AG20443 (cell line): ENCODE data around the gene DUSP1.

Experiments
- DNase-seq: peaks from one replicate; pipeline ENCODE4 v3.0.0; 2012; ENCODE audit warnings: low spot score, mixed read lengths

Gene DUSP1

DNA sequence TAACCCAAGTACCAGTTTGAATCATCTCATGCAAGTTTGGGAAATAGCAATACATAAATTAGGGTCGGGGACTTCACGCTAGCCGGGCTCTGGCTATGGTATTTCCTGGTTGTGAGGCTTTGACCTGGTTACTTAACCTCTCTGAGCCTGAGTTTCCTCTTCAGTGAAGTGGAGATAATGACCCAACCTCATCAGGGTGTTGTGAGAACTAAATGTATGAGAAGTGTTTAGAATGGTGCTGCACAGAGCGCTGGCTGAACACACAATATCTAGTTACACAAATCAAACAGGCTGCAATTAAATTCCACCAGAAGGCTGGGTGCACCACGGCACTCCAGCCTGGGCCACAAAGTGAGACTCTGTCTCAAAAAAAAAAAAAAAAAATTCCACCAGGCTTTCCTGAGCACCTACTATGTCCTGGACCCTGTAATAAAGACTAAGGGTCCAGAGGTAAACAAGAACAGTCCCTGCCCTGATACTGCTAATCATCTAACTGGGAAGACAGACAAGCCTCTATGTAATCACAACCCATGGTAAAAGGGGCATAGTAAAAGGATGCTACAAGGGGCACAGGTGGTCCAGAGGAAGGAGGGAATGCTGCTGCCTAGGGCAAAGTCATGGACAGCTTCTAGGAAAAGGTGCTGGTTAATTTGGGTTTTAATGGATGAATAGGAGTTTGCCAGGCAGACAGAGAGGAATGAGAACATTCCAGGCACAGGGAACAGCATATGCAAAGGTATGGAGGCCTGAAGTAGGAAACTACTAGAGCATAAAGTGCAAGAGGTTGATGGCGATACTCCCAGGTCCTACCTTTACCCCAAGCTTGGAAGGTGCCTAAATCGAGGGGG is 27.7 kb downstream of the DUSP1 start:
- DNase-seq, result no peak

DNA sequence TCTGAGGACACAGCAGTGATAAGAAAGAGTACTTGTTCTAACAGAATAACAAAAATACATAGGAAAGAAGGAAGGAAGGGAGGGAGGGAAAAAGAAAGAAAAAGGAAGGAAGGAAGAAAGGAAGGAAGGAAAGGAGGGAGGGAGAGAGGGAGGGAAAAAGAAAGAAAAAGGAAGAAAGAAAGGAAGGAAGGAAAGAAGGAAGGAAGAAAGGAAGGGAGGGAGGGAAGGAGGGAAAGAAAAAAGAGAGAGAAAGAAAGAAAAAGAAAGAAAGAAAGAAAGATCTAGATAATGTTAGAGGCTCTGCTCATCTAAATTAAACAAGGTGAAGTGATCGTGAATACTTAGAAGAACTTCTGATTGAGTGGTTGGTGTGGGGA is 29.8 kb downstream of the DUSP1 start:
- DNase-seq, result no peak

DNA sequence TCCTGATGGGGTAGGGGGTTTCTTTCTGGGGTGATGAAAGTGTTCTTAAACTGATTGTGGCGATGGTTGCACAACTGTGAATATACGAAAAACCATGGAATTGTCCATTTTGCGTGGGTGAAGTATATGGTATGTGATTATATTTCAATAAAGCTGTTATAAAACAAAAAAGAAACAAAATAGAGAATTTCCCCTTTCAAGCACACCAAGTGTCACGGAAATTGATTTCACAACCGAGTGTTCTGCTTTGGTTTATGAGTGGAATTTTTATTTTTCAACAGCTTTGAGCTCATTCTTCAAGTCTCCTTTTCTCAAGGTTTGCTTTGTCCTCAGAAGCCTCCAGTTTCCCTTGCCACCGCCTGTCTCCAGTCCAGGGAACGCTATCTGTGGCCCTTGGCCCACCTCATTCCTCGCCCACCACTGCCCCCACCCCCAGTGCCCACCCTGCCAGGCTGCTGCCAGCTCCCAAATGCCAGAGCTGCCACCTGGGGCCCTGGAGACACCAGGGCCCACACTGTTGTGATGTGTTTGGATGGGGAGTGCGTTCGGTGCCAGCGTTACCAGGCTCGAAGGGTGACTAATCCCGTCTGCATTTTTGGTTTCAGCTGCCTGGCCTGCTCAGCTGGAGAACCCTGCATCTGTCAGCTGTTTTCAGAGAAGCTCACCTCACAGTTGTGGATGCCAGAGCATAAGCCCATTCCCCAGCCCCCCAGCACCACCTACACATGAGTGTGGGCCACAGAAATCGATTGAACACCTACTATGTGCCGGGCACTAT is 30.4 kb downstream of the DUSP1 start:
- peak; percentile 89 for DNase-seq

DNA sequence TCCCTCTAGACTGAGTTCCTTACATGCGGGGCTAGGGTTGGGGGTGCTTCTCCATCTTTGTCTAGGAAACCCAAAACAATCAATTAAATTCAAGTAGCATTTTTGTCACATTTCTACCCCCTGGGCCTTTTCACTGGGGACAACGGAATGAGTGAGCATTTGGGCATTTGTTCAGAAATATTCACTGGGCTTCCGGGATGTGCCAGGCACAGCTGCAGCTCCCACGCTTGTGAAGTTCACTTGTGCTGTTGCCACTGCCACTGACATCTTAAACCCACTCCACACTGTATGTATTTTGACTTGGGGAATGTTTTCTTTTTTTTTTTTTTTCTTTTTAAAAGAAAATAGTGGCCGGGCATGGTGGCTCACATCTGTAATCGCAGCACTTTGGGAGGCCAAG is 31.6 kb downstream of the DUSP1 start:
- no peak for DNase-seq

DNA sequence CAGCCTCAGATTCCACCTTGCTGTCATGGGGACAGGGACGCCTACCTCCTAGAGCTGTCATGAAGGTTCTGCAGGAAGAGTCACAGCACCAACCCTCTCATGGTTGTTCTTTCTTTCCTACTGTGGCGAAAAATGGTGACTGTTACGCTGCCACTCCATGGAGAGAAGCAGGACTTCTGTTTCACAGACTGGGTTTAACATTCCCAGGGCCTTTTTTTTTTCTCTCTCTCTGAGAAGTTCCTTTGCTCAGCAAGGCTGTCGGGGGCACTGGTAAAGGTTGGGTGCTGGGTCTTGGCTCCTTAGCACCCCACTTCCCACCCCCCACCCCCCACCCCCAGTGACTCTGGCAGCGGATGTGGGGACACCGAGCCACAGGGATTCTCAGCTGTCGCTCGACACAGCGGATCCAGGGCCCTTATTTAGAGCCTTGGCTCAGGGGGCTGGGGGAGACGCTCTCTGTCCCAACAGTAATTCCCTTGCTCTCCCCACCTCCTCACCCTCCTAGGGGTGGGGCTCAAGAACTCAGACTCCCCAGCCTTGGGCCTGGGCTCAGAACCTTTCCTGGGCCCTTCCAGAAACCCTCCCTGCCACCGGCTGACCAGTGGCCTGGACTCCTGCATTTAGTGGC is 34.4 kb downstream of the DUSP1 start:
- no peak for DNase-seq

GRCh38 chr5:172735141-172735831 is 35.7 kb downstream of the DUSP1 start:
- no peak for DNase-seq

GRCh38 chr5:172733974-172734346 is 37.0 kb downstream of the DUSP1 start:
- no peak for DNase-seq

GRCh38 chr5:172733131-172733973 is 37.6 kb downstream of the DUSP1 start:
- peak; percentile 93 for DNase-seq

GRCh38 chr5:172732201-172732865 is 38.7 kb downstream of the DUSP1 start:
- DNase-seq, result no peak

DNA sequence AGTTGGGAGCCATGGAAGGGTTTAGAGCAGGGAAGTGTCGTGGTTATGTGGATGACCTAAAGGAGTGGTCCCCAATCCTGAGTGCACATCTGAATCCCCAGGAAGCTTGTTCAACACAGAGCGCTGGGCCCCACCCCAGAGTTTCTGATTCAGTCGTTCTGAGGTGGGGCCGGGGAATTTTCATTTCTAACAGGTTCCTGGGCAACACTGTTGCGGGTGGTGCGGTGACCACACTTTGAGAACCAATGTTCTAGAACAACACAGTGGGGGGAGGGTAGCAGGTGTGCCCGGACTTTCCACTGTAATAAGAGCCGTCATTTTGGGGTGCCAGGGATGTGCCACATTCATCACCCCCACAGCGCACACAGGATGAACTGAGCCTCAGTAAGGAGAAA is 39.3 kb downstream of the DUSP1 start:
- DNase-seq, result no peak

- no peak for DNase-seq
Observed at GRCh38 chr5:172730981-172731679, 39.9 kb downstream of the DUSP1 start.

DNA sequence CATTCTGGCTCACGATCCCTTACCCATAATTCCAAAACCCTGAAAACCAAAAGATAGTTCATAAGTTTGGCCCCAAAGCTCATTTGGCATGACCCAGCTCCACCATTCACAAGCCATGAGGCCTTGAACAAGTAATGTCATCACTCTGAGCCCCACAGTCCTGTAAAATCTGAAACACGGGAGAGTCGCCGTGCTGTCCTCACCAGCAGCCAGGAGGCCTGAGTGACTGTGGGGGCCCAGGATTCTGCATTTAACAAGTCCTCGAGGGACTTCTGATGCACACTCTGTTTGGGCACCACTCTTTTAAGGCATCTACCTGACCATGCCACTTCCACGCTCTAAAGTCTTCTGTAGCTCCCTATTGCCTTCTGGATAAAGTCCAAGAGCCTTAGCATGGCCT is 40.8 kb downstream of the DUSP1 start:
- DNase-seq, result no peak

GRCh38 chr5:172729588-172729987 is 41.4 kb downstream of the DUSP1 start:
- DNase-seq, result no peak

- DNase-seq, result no peak
Observed at GRCh38 chr5:172728481-172729241, 42.3 kb downstream of the DUSP1 start.

GRCh38 chr5:172727551-172727950 is 43.4 kb downstream of the DUSP1 start:
- DNase-seq, result no peak

GRCh38 chr5:172726966-172727365 is 44.0 kb downstream of the DUSP1 start:
- no peak for DNase-seq

GRCh38 chr5:172725785-172726184 is 45.2 kb downstream of the DUSP1 start:
- no peak for DNase-seq

- no peak for DNase-seq
Observed at GRCh38 chr5:172725273-172725672, 45.7 kb downstream of the DUSP1 start.
